GM21390 (cell line): ENCODE results near the gene MAP4K3.
"Not testable (repeated sequence)": the region's sequence is repeated elsewhere in the genome, so short reads cannot be mapped to it uniquely, and the experiment has no call there.

Source experiments
- ATAC-seq: cut with Tn5 transposase; IDR thresholded peaks from one replicate; pipeline ENCODE4 v1.9.1; 2021; ENCODE audit not compliant: unreplicated experiment

The MAP4K3 gene

DNA sequence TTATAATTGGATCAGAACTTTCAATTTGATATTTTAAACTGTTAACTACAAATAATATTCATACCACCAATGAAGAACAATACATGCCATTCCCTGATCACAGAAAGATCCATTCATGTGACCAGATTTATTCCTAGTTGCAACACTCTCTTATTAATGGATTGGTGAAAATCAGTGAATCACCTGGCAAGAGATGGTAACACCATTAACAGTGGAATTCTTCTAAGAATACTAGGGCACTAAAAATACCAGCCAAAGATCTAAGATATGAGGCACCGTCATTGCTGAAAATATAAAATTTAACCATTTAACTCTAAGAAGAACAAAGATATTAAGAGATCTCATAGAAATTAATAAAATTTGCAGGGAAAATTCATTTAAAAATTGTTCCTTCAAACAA, 58.1 kb downstream of the MAP4K3 start:
- ATAC-seq, result no peak

DNA sequence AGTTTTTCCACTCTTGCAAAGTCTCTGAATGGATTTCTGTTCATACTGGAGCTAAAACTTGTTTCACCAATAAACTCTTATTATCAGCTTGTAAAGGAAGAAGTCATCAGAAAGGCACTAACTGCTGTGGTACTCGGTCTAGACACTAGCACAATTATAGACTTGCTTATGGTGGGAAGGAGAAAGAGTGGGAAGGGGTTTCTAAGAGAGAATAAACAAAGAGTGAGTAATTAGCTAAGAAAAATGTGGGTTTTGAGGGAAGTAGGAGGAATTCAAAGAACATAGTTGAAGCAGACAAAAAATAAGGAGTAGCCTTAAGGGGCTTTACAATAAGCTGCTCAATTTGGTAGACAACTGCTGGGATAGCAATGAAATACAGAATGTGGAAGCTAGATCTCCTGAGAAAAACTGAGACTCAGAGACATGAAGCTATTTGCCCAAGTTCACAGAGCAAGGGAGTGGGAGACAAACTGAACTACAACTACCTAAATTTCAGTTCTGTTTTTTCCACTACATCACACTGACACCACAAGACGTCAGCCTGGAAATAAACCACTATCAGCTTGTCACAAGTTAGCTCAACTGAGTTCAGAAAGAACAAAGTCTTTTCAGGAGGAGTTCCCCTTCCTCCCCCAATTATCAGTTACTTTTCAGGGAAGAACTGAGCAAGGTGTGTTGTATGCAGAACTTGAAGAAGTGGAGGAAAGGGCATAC, 59.7 kb downstream of the MAP4K3 start:
- ATAC-seq, result peak; percentile 88

DNA sequence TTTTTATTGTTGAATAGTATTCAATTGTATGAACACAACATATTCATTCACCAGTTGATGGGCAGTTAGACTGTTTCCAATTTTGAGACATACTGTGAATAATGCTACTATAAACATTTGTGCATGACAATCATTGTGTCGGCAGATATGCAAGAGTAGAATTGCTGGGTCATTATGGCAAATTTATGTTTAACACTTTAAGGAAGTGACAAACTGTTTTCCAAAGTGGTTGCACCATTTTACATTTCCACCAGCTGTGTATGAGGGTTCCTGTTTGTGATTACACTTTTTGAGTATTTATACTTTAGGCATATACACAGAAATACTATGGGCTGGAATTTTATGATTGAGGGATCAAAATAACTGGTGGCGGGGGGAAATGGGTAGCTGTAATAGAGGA, 61.2 kb downstream of the MAP4K3 start:
- no peak for ATAC-seq

GRCh38 chr2:39373181-39373802, 63.8 kb downstream of the MAP4K3 start:
- no peak for ATAC-seq

GRCh38 chr2:39370101-39370500, 67.0 kb downstream of the MAP4K3 start:
- no peak for ATAC-seq

DNA sequence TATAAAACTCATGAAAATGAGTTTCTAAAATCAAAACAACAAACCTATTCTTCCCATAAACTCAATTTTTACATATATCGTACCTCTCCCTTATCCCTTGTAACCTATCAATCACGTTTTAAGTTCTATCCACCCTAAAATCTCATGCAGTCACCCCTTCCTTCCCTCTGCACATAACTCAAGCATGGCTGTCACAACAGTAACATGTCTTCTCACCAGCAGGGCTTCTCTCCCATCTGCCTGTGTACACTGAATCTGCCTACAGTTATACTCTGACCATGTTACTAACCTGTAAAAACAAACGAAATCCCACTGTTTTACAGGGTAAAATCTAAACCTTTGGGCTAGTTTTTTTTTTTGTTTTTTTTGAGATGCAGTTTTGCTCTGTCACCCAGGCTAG, 68.2 kb downstream of the MAP4K3 start:
- no peak for ATAC-seq

DNA sequence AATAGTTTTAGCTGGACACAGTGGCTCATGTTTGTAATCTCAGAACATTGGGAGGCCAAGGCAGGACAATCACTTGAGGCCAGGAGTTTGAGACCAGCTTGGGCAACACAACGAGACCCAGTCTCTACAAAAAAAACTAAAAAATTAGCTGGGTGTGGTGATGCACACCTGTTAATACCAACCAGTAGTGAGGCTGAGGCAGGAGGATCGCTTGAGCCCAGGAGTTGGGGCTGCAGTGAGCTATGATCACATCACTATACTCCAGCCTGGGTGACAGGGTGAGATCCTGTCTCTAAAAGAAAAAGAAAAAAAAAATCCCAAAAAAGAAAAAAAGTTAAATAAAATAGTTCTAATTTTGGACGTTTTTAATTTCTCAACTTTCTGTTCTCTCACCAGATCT, 68.7 kb downstream of the MAP4K3 start:
- no peak for ATAC-seq

- no peak for ATAC-seq
Measured at GRCh38 chr2:39362595-39362994, 74.5 kb downstream of the MAP4K3 start.

GRCh38 chr2:39361511-39361910, 75.6 kb downstream of the MAP4K3 start:
- no peak for ATAC-seq

DNA sequence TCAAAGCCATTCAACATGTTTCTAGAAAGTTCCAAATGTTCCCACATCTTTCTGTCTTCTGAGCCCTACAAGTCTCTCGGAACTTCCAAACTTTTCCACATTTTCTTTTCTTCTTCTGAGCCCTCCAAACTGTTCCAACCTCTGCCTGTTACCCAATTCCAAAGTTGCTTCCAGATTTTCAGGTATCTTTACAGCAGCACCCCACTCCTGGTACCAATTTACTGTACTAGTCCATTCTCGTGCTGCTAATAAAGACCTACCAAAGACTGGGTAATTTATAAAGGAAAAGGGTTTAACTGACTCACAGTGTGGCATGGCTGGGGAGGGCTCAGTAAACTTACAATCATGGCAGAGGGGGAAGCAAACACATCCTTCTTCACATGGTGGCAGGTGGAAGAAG, 76.7 kb downstream of the MAP4K3 start:
- not testable (repeated sequence) for ATAC-seq

- no peak for ATAC-seq
Measured at GRCh38 chr2:39359453-39360038, 77.5 kb downstream of the MAP4K3 start.

GRCh38 chr2:39356922-39357639, 80.0 kb downstream of the MAP4K3 start:
- no peak for ATAC-seq

DNA sequence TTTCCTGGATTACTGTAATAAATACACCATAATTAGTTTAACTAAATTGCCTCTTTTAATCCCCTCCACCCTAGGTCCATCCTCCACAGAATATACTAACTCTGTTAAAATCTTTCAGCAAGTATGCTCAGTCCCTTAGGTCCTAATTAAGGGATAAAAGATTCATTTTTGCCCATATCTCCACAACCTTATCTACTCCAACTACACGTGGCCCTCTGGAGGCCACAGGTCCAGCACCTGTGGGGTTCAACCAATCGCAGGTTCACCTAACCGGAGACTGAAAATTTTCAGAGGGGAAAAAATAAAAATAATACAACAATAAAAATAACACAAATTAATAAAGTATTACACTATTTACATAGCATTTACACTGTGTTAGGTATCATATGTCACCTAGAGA, 86.4 kb downstream of the MAP4K3 start:
- ATAC-seq, result no peak

DNA sequence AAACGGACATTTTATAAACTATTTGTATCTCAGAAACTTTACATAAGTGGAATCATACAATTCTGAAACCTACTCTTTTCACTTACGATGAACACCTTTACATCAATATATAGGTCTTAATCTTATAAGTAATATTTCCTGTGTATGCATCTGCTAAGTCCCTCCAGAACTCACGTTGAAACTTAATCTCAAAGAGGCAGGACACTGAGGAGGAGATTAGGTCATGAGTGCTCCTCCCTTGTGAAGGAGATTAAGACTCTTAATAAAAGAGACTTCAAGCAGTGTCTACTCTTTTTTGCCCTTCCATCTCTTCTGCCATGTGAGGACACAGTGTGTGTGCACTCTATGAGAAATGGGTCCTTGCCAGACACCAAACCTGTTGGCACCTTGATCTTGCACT, 98.6 kb downstream of the MAP4K3 start:
- no peak for ATAC-seq

DNA sequence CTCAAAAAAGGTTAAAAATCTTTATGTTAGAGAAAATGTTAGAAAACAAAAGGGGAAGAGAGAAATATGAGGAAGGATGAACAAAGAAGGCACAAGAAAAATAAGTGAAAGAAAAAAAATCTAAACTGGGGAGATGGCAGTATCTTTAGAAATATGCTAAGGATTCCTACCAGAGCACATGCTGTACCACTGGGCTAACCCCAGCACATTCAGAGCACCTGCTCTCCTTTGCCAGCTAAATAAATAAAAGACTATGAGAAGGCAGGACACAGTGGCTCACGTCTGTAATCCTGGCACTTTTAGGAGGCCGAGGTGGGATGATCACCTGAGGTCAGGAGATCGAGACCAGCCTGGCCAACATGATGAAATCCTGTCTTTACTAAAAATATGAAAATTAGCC, 101.2 kb downstream of the MAP4K3 start:
- ATAC-seq, result no peak

DNA sequence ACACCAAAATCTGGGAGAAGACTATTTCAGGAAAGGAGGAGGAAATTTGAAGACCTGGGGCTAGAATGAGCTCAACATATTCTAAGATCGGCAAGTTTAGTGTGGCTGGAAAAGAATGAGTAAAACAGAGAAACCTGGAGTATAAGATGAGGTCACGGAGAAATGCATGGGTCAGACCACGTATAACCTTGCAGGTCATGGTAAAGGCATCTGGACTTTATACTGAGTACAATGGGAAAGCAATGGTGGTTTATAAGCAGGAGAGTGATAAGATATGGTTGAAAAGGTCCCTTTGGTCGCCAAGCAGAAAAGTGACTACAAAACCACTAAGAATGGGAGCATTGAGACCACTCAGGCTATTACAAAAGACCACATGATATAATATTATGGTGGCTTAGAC, 102.1 kb downstream of the MAP4K3 start:
- ATAC-seq, result no peak

- no peak for ATAC-seq
Measured at GRCh38 chr2:39334529-39334928, 102.6 kb downstream of the MAP4K3 start.

DNA sequence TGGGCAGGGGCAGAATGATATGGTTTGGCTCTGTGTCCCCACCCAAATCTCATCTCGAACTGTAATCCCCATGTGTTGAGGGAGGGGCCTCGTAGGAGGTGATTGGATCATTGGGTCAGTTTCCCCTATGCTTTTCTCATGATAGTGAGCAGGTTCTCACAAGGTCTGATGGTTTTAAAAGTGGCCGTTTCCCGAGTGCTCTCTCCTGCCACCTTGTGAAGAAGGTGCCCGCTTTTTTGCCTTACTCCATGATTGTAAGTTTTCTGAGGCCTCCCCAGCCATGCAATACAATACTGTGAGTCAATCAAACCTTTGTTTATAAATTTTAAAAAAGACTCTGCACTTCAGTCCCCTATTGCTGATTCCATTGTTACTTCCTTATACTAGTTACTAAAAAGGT, 110.4 kb downstream of the MAP4K3 start:
- no peak for ATAC-seq

GRCh38 chr2:39325966-39326365, 111.1 kb downstream of the MAP4K3 start:
- no peak for ATAC-seq

- ATAC-seq, result not testable (repeated sequence)
Measured at GRCh38 chr2:39321056-39322035, 115.7 kb downstream of the MAP4K3 start.

DNA sequence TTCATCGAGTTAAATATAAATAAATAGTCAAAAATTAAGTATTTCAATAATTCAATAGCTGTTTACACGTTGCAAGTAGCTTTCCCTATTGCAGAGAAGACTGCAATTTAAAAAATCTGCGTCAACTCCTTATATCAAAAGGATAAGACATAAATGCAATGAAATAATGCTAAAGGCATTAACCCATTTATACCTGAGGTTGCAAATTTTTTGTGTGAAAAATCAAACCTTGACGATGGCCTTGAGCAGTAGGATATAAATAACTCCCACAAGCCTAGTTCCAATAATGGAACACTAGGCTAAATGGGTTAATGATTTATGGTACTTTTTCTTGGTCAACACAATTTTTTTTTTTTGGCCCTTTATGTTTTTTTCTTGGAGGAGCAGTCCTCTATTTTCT, 116.9 kb downstream of the MAP4K3 start:
- ATAC-seq, result no peak
